Ammon's horn (tissue), 1 donor: Measurements from ENCODE around the gene KCTD5.

ENCODE experiments used
- DNase-seq: peaks from one replicate; pipeline ENCODE4 v3.0.0-alpha.2; 2016; ENCODE audit warnings: low spot score

KCTD5 gene

DNA sequence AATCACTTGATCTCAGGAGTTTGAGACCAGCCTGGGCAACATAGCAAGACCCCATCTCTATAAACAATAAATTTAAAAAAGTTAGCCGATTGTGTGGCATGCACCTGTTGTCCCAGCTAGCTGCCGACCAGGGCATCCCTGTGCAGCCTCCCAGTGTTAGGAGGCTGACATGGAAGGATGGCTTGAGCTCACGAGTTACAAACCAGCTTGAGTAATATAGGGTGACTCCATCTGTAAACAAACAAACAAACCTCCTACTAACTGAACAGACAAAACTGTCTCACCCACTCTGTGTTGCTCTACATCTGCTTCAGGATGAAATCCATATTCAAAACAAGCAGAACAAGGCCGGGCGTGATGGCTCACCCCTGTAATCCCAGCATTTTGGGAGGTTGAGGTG, 44.6 kb downstream of the KCTD5 start:
- no peak for DNase-seq

DNA sequence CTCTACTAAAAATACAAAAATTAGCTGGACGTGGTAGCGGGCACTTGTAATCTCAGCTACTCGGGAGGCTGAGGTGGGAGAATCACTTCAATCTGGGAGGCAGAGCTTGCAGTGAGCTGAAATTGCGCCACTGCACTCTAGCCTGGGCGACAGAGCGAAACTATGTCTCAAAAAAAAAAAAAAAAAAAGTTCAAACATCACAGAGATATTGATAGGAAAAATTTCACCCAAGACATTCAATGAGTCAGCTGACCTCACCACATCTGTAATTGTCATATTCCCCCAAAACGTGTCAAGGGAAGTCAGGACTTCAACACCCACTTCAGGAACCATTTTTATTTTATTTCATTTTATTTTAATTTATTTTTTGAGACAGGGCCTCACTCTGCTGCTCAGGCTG, 45.7 kb downstream of the KCTD5 start:
- no peak for DNase-seq

DNA sequence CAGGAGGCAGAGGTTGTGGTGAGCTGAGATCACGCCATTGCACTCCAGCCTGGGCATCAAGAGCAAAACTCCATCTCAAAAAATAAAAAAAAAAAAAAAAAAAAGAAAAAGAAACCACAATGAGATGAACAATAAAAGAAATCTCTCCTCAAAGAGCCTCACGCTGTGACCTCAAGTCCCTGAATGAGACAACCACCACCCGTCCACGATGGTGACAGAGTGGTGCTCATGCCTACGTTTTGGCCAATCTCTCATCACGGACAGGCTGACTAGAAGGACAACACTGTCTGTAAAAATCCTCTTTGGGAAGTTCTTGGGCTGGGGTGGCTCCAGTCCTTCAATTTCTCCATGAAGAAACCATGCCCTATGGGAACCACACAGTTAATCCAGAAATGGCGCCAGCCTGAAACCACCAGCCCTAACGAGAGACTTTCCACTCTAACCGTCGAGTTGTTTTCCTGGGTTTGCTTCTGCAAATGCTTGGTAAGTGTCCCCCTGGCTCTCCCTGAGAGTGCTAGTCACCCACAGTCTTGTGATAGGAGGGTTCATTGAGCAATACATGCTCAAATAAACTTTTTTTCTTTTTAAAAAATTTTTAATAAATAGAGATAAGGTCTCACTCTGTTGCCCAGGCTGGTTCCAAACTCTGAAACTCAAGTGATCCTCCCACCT, 52.7 kb downstream of the KCTD5 start:
- DNase-seq = no peak

DNA sequence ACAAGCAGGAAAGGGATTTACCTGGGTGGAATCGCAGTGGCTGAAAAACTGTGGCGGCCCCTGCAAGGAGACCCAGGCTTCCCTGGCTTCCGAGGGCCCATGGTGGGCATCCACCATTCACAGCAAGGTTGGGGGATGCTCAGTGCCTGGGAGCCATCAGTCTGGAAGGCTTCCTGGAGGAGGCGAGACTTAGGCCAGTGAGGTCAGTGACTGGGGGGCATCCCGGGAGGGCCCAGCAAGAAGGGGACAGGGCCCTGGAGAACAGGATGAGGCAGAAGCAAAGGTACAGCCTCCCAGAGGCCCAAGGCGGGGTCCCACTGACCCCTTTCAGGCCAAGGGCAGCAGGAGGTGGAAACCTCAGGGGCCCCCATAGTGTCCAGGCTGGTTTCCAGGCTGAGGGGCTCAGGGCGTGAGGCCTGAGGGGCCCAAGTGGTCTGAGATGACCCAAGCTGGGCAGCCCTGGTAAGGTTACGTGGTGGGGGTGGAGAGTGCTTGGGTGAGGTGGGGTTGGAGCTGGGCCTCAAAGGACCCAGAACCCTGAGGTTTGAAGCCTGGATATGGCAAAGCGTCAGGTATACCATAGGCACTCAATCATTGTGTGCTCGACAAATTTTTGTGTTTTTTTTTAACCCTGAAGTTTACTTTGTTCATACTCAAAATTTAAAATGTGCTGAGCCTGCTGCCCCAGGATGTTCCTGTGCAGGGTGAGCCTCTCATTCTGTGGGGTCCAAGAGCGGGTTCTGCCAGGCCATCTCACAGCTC, 54.3 kb downstream of the KCTD5 start:
- no peak for DNase-seq

DNA sequence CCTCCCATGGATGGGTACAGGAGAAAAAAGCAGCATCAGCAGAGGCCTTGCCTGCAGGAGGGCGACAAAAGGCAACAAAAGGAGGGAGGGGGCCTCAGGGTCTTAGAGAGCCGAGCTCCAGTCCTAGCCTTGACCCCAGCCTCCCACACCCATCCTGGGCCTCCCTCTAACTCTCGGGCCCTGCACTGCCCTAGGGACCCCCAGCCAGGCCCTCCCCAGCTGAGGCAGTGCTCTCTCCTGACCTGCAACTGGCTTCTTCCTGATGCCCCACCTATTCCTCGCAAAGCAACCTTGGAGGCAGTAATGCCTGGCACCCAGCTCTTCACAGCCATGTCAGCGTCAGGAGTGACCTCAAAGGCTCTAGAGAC, 54.9 kb downstream of the KCTD5 start:
- no peak for DNase-seq

DNA sequence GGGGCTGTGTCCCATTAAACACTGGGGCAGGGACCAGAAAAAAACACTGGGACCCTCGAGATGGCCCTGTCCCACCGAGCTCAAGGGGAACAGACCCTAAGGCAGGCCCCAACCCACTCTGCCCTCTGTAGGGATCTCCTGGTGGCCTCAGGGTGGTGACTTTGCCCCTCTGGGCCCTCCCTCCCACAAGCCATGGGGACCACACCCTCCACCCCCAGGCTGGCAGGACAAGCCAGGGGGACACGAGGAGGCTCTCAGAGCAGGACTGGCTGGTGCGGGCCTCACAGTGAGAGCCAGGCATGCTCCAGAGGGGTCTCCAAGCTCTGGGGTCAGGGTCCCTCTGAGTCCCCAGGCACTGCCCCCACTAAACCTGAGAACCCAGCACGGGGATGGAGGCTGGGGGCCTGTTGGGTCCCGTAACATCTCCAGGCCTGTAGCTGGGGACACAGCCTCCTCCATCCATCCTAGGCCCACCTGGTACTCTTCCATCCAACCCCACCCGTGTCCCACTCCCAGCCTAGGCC, 55.6 kb downstream of the KCTD5 start:
- DNase-seq = no peak

DNA sequence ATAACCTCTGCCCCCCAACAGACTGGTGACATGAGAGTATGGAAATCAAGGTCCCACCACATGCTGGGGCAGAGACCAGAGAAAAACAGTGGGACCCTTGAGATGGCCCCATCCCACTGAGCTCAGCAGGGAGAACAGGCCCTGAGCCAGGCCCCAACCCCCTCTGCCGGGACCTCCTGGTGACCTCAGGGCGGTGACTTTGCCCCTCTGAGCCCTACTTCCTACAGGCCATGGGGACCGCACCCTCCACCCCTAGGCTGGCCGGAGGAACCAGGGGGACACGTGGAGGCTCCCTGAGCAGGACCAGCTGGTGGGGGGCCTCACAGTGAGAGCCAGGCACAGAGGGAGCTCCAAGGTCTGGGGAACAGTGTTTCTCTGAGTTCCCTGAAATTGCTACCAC, 56.3 kb downstream of the KCTD5 start:
- DNase-seq = no peak

DNA sequence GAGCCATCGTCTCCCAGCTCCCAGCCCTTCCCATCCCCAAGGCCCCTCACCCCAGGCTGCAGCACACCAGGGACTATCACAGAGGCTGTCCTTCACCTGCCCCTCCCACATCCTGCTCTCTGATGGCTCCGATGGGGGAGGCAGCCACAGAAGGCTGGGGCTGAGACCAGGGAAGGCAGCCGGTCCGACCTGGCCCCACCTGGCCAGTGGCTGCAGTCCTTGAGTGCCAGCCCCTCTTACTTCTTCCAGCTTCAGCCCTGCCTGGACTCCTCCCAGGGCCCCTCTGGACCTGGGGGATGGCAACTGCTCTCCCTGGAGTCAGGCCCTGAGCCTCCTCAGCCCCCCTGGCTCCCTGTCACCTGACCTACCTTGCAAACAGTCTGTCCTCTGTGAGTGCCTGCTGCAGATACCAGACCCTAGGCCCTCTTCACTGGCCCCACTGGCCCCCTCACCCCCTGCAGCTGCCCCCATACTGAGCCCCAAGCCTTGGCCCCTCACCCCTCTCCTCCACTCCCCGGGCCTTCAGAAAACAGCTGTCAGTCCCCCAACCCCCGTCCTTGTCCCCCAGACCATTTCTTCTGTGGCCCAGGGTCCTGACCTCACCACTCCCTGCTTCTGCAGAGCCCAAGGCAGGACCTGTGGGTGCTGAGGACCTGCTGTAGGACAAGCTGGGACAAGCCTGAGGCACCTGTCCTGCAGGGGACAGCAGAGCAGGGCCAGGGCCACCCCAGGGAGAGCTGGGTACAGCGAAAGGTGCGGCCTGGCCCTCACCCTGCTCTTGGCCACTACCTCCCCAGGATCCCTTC, 57.5 kb downstream of the KCTD5 start:
- no peak for DNase-seq

DNA sequence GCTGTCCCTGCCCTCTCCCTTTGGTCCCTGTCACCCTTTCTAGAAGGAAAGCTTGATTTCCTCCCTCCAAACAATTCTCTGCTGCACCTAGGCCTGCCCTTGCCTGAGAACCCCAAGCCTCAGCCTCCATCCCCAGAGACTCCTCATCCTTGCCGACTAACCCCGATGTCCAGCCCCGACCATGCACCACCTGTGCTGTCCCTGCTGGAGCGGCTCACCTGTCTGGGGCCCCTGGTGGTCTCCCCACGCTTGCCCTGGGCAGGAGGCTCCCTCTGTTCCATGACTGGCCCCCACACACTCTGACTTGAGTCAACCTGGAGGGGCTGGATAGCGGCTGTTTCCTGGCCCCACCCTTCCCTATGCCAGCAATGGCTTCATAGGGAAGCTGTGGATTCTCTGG, 58.2 kb downstream of the KCTD5 start:
- no peak for DNase-seq

DNA sequence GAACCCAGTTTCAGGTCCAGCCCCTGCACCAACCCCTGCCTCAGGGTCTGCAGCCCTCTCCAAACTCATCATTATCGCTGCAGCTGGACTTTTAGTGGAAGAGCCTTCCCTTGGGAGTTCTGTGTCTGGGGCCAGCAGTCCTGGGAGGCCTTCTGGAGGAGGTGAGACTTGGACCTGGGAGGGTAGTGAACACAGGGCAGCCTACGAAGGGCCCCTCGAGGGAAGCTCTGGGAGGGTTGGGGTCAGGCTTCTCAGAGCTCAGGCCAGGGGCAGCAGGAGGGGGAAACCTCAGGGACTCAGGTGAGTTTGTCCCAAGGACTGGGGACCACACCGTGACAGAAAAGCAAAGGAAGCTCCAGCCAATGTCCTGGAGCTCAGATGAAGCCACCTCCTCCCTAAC, 58.8 kb downstream of the KCTD5 start:
- no peak for DNase-seq

DNA sequence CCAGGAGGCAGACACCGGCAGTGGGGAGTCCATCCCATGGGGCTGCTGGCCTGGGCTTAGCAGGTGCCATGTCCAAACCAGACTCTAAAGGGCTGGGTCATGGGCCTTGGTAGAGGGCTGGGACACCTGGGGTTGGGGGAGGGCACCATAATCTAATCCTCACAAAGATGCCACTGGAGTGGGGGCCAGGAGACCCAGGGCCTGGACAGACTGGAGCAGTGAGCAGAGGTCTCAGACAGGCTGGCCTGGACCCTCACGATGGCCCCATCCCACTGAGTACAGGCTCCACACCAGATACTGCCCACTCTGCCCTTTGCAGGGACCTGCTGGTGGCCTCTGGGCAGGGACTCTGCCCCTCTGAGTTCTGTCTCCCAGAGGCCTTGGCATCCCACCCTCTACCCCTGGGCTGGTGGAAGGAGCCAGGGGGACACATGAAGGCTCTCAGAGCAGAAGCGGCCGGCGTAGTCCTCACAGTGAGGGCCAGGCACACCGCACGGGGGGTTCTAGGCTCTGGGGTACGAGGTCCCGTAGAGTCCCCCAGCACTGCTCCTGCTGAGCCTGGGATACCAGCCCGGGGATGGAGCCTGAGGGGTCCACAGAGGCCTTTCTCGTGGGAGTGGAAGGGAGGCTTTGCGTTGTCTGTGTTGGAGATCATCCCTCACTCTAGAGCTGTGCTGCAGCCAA, 60.1 kb downstream of the KCTD5 start:
- DNase-seq = no peak

DNA sequence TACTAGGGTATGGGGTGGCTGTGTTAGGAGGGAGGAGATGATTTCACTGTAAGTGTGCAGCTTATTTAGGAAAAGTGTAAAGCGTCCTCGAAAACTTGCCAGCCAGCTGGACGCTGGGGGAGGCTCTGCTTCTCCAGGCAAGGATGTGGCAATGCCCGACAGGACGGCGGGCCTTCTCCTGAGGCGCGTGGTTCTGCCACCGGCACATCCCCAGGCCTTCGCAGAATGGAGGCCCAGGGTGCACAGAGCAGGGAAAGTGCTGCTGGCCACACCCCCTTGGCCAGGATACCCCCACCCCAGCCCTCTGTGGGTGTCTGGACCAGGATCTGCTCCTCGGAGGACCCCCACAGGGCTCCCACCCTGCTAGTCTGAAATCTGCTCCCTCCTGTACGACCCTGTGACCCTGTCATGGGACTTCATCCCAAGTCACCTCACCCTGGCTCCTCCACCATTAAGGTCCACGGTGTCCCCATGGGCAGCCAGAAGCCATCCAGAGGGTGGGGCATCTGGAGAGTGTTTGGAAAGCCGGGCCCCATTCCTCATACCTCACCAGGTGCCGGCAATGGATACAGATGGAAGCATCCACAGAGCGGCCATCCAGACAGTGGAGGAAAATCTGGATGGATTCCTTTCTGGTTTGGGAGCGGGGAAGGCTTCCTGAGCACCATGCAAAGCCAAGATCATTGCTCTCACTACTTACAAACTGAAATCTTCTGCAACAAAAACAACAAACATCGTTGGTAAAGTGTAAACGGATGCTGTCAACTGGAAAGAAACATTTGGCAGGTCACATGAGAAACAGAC, 60.9 kb downstream of the KCTD5 start:
- no peak for DNase-seq

DNA sequence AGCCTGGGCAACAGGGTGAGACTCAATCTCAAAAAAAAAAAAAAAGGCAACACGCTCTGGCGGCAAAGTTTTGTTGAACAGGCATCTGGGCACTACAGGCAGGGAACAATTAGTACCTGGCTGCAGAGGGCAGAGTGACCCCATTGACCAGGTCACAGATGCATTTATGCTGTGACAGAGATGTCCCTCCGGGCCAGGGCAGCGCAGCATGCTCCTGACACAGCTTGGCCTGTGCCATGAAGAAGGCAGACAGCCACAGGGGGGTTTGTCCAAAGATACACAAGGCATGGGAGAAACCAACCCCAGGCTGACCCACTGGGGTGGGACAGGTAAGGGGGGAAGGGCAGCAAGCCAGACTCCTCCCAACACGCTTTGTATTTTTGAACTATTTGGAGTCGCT, 62.4 kb downstream of the KCTD5 start:
- DNase-seq = no peak

DNA sequence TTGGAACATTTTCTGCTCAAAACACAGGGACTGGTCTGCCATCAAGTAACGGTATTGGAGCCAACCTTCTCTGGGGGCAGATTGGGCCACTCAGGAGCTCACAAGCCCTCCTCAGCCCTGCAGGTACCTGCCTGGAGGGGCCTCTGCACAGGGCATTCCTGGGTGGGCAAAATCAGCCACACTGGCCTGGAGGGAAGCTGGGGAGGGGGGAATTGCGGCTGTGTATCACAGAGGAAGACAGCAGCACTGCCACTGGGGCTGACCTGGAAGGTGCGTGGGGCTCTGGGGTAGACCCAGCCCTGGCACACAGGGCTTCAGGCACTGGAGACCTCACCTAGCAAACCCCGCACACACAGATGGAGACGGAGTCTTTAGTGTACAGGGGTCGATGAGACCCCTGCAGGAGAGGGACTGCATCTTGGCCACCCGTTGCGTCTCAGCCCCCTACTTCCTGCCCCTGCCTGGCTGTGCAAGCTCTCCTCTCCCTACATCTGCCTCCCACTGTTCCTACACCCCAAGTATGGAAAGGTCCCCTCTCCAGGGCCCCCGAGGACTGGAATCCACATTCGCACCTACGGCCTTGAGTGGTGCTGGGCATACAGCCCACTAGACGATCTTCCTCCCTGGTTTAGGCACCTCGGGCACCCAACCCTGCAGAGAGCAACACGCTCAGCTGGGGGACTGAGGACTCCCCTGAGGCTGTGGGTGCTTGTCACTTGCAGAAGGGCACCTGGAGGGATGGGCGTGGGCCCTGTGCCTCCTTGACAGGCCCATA, 63.0 kb downstream of the KCTD5 start:
- DNase-seq = no peak

DNA sequence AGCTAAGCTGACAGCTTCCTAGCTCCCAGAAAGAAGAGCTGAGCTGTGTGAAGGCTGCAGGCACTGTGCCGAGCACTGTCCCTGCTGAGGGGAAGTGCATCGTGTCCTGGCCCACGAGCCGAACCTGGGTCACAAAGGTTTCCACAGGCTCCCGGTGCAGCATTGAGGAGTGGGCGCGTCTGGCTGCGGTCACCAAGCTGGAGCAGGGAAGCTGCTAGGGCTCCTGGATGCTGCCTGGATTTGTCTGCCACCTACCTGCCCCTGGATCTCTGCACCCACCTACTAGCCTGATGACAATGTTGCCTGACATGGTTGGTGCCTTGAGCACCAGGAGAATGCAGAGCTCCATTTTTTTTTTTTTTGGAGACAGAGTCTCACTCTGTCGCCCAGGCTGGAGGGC, 63.6 kb downstream of the KCTD5 start:
- no peak for DNase-seq

DNA sequence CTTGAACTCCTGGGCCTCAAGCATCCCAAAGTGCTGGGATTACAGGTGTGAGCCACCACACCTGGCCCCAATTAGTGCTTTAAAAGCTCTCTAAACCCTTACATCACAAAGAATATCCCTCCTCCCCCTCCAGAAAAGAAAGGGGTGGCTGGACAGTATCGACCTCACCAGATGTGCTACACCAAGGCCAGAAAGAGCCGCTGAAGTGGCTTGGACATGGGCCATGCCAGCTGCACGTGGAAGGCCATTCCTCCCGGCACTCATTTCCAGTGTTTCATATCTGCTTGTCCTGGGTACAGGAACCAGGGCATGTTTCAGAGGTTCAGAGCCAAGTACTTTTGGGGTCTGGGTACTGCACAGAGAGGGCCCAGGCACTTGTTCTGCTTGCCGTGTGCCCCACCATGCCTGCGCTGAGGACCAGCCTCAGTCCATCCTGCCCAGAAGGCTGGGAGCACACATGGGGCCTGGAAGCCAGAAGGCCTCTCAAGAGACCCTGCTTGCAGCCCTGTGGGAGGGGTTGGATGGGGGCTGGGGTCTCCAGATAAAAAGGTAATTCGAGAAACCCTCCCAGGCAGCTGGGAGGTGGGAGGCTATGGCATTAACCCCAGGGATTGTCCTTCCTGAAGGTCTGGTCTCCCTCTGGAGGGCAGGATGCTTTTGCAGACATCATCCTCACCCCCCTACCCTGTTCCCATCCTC, 66.6 kb downstream of the KCTD5 start:
- no peak for DNase-seq

DNA sequence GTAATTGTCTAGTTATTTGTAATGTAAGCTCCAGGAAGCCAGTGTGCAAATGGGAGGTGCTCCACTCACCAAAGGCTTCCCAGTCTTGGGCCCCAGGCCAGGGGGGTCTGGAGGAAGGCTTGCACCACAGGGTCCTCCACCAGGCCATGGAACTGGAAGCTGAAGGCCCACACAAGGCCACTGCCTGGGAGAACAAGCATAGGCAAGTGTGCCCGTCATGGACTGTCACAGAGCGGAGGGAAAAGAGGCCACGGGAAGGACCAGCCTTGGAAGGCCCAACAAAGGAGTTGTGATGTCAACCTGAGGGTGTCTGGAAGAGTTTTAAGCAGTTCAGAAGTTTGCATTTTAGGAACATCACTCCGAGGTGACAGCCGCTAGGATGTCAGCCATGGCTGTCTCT, 67.2 kb downstream of the KCTD5 start:
- DNase-seq = no peak

DNA sequence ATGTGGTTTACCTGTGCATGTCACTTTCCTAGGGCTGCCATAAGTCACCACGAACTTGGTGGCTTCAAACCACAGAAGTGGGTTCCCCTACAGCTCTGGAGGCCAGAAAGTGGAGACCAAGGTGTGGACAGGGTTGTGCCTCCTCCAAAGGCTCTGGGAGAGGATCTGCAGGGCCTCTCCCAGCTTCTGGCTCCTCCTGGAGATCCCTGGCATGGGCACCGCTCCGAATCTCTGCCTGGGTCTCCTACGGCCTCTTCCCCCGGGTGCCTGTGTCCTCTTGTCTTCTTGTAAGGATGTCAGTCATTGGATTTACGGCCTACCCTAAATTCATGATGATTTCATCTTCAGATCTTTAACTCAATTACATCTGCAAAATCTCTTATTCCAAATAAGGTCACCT, 67.6 kb downstream of the KCTD5 start:
- DNase-seq = no peak

DNA sequence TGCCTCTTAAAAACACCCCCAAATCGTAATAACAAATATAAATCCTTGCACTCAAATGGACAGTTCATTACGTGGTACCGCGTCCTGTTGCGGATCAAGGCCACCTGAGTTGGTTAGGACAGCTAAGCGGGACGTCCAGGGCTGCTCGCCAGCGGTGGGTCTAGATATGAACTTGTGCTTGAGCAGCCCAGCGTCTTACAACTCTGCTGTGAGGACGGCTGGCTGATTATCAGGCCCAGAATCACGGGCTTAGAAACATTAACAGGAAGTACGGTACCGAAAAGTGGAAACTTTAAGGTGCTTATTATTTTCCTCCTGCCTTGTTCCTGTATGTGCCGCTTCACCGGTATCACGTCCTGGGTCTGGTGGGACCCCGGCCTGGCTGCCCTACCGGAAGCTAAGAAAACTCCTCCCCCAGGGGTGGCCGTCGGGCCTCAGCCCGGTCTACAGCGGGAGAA, 69.3 kb downstream of the KCTD5 start:
- no peak for DNase-seq
